C4-2B (cell line): Measurements from ENCODE around the gene AJUBA.

Experiments
- H3K27ac ChIP-seq: fragments of 450-650 bp; 2 replicates; pipeline ENCODE4 v1.5.1; 2017
- CTCF ChIP-seq: fragments of 450-650 bp; conservative IDR thresholded peaks from 2 replicates; pipeline ENCODE4 v1.5.1; 2017; ENCODE audit warnings: mild to moderate bottlenecking
- ZFX ChIP-seq: fragments of 450-650 bp; IDR thresholded peaks from 2 replicates; pipeline ENCODE4 v1.6.1; 2017

The AJUBA gene

GRCh38 chr14:22945642-22946041, 36.7 kb downstream of the AJUBA start:
- H3K27ac ChIP-seq = no peak overlapping the region
- TF ChIP-seq CTCF (no peak), ZFX (no peak)

- no peak overlapping the region for H3K27ac ChIP-seq
- TF ChIP-seq CTCF = no peak
- TF ChIP-seq ZFX = no peak
Measured at GRCh38 chr14:22939684-22940083, 42.7 kb downstream of the AJUBA start.

GRCh38 chr14:22935156-22935555, 47.2 kb downstream of the AJUBA start:
- no peak overlapping the region for H3K27ac ChIP-seq
- no peak for TF ChIP-seq ZFX

GRCh38 chr14:22932146-22932545, 50.2 kb downstream of the AJUBA start:
- TF ChIP-seq CTCF (no peak), ZFX (no peak)
- H3K27ac ChIP-seq = no peak overlapping the region

- H3K27ac ChIP-seq = peak overlapping the region; percentile 88
- TF ChIP-seq ZFX (no peak), CTCF (no peak)
Measured at GRCh38 chr14:22929961-22930364, 52.4 kb downstream of the AJUBA start.

- no peak for TF ChIP-seq ZFX
- TF ChIP-seq CTCF = no peak
Measured at GRCh38 chr14:22929104-22929960, 53.0 kb downstream of the AJUBA start, which contains the start of gene PRMT5. PRMT5 (minus strand) TSS chr14:22929376; CDS start chr14:22929361, 15 bp downstream.

GRCh38 chr14:22928237-22929103, 53.9 kb downstream of the AJUBA start:
- H3K27ac ChIP-seq = peak overlapping the region; percentile 88
- no peak for TF ChIP-seq CTCF
- TF ChIP-seq ZFX = no peak

More at GRCh38 chr14:22929104-22929960, 53.0 kb downstream of the AJUBA start, which contains the start of gene PRMT5:
- peak within 1 kb of the TSS; percentile 88 for H3K27ac ChIP-seq
